Testis (tissue), 3 donors: ENCODE results near the gene SEC31A. TPM values are rescaled to one million over a fixed set of nuclear protein-coding genes. Genes with fewer than 3 reads are reported as not detected.

Source experiments
- DNase-seq: peaks from one replicate; pipeline ENCODE4 v3.0.0-alpha.2; 2019
- H3K27ac ChIP-seq, 2 donors: fragments of 200-600 bp; sonication (generic); one replicate each; pipeline ENCODE4 v1.5.1; 2019
- H3K27me3 ChIP-seq: fragments of 200-600 bp; sonication (generic); one replicate; pipeline ENCODE4 v1.5.1; 2019
- H3K36me3 ChIP-seq: fragments of 200-600 bp; sonication (generic); one replicate; pipeline ENCODE4 v1.5.1; 2017; ENCODE audit warnings: low read depth; ENCODE audit errors: missing control alignments
- H3K4me1 ChIP-seq: fragments of 200-600 bp; sonication (generic); one replicate; pipeline ENCODE4 v1.5.1; 2019
- H3K4me3 ChIP-seq, 2 donors: fragments of 200-600 bp; sonication (generic); one replicate each; pipeline ENCODE4 v1.5.1; 2017 to 2019
- H3K9me3 ChIP-seq: fragments of 200-600 bp; sonication (generic); one replicate; pipeline ENCODE4 v1.5.1; 2017
- POLR2A ChIP-seq: fragments of 450-650 bp; IDR thresholded peaks from one replicate; pipeline ENCODE4 v1.6.1; 2017; ENCODE audit warnings: antibody characterized with exemption, mild to moderate bottlenecking, moderate library complexity
- WGBS, 2 donors: methylation state at CpG; one replicate each; pipeline ENCODE4 v1.1.5; 2018; 5-methylcytosine and 5-hydroxymethylcytosine counted together
- intact Hi-C: fragments of 100-400 bp; cut with DNase I; formaldehyde crosslinking; loops from one replicate; pipeline ENCODE4 v1.15.1; 2023; ENCODE audit warnings: low total_unique reads
- polyA plus RNA-seq: library from polyadenylated mRNA; stranded (reverse); fragments of 350-450 nt; fragmentation: Illumina TruSeq; extraction: RNeasy Lipid Tissue Mini Kit (QIAGEN cat#74804); gene quantifications from one replicate; pipeline ENCODE4 v1.2.3, GENCODE V29; 2014; ENCODE audit warnings: low read depth, low replicate concordance; ENCODE audit not compliant: insufficient read depth
- total RNA-seq, 2 donors: library from RNA; depleted of rRNA; stranded (reverse); fragments of >200 nt; gene quantifications; one replicate each; pipeline ENCODE4 v1.2.3, GENCODE V29; 2016
- TF ChIP-seq, protein P1 (sequence below), 3 experiments: fragments of 450-650 bp in 2 of 3; fragments of 200-600 bp in 1 of 3; sonication (generic) in 1 of 3; IDR thresholded peaks; one replicate each; pipeline ENCODE4 v1.5.1; 2016 to 2019; ENCODE audit warnings: antibody characterized with exemption in 3 of 3, mild to moderate bottlenecking in 2 of 3, moderate library complexity in 1 of 3

Gene SEC31A
- total and polyA plus RNA-seq, 3 donors from 2014 or later, result 131 to 191 (median 168) TPM

DNA sequence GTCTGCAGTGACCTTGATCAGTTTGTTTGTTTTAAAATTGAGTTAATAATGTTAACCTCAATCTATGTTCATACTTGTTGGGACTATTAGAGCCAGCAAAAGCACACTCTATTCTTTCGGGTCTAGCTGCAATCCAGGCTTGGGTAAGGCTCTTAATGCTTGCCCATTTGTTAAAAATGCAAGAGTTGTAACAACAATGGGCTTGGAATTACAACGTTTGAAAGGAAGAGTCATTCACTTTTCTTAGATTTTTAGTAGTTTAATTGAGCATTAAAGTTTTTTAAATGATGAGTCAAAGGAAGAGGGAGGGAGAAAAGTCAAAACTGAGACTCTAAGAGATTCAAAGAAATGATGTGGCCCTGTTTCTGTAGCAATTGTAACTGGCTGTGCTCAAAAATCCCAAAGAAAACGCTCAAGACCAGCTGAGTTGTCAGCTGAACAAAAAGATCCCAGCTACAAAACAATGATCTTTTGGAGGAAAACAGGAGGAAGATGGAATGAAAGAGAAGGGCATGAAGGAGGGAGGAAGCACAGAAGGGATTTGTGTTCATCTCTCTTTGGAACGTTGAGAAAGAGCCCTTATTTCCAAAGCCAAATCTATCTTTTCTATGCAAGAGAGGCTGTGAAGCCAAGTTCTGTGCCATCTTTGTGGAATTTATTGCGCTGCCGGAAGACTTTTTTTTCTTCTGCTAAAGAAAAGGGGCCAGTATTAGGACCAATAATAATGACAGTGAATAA is 97.9 kb downstream of the SEC31A start:
- Histone ChIP-seq H3K27me3 (no peaks in the 10 kb centered on the region), H3K36me3 (no peaks in the 10 kb centered on the region), H3K27ac (peak overlapping the region in 1 of 2 donors; percentile 15), H3K9me3 (no peaks in the 10 kb centered on the region), H3K4me3 (no peak overlapping the region), H3K4me1 (peaks cover 37% of the 10 kb centered on the region)
- TF ChIP-seq, protein P1, sequence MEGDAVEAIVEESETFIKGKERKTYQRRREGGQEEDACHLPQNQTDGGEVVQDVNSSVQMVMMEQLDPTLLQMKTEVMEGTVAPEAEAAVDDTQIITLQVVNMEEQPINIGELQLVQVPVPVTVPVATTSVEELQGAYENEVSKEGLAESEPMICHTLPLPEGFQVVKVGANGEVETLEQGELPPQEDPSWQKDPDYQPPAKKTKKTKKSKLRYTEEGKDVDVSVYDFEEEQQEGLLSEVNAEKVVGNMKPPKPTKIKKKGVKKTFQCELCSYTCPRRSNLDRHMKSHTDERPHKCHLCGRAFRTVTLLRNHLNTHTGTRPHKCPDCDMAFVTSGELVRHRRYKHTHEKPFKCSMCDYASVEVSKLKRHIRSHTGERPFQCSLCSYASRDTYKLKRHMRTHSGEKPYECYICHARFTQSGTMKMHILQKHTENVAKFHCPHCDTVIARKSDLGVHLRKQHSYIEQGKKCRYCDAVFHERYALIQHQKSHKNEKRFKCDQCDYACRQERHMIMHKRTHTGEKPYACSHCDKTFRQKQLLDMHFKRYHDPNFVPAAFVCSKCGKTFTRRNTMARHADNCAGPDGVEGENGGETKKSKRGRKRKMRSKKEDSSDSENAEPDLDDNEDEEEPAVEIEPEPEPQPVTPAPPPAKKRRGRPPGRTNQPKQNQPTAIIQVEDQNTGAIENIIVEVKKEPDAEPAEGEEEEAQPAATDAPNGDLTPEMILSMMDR (IDR thresholded peaks at IDR 0.05), result no peak
- TF ChIP-seq POLR2A, result no peak
- DNase-seq, result no peak
- intact Hi-C loops, result loop anchor here (10.0 kb wide), 1 partner anchor 418 kb away; the partner anchor contains the start of gene HNRNPD
- 39 to 58% methylated on average over 6 of the region's 6 CpGs for WGBS, 2 donors

DNA sequence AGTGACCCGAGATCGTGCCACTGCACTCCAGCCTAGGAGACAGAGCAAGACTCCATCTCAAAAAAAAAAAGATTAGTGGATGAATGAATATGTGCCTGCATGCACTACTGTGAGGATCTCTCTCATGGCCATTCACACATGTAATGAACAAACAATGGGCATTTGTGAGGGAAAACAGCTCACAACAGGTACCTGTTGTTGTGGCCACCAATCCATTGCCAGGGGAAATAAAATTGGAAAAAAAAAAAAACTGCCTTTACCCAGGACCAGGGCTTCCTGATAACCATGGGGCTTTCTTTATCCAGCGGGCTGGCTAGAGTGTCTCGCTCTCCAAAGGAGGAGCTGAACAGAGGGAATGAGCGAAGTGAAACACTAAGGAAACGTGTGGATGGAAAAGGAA is 99.8 kb downstream of the SEC31A start:
- Histone ChIP-seq H3K27ac (no peak overlapping the region), H3K27me3 (no peaks in the 10 kb centered on the region), H3K4me3 (no peak overlapping the region), H3K9me3 (no peaks in the 10 kb centered on the region), H3K36me3 (no peaks in the 10 kb centered on the region), H3K4me1 (peaks cover 37% of the 10 kb centered on the region)
- TF ChIP-seq, protein P1 (IDR thresholded peaks at IDR 0.05), result no peak
- no peak for TF ChIP-seq POLR2A
- no peak for DNase-seq
- intact Hi-C loops, result loop anchor here (10.0 kb wide), 1 partner anchor 416 kb away; the partner anchor contains the start of gene HNRNPD
- WGBS, 2 donors, result 64 to 68% methylated on average over 6 of the region's 6 CpGs

DNA sequence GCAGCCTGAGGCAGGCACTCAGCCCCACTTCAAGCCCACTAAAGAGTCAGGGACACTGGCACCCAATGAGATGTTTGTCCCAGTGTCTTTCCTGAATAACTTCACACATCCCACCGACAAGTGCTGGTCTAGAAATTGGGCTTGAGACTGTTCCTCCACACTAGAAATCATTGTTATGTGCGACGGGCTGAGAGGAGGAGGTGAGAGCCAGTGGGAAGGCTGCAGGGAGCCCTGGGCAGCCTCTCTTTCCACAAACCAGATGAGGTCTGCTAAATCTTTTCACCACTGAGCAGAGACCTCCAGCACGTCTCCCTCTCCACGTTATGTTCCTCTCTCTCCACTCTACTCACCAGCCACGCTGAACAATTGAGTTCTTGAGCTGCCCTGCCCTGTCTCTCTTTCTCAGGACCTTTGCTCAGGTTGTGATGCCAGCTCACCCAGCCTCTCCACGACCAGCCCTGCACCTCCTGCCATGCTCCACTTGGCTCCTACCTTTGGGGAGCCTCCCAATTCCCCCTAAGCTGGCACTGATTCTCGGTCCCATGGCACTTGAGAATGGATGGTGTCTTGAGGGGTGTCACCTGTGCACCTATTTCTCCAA is 100.8 kb downstream of the SEC31A start:
- Histone ChIP-seq H3K4me3 (no peak overlapping the region), H3K27me3 (no peaks in the 10 kb centered on the region), H3K4me1 (peaks cover 39% of the 10 kb centered on the region), H3K27ac (no peak overlapping the region), H3K36me3 (no peaks in the 10 kb centered on the region), H3K9me3 (no peaks in the 10 kb centered on the region)
- DNase-seq, result no peak
- TF ChIP-seq, protein P1 (IDR thresholded peaks at IDR 0.05), result no peak
- TF ChIP-seq POLR2A, result no peak
- 79 to 80% methylated on average over 8 of the region's 8 CpGs for WGBS, 2 donors
- intact Hi-C loops, result loop anchor here (10.0 kb wide), 1 partner anchor 415 kb away; the partner anchor contains the start of gene HNRNPD

DNA sequence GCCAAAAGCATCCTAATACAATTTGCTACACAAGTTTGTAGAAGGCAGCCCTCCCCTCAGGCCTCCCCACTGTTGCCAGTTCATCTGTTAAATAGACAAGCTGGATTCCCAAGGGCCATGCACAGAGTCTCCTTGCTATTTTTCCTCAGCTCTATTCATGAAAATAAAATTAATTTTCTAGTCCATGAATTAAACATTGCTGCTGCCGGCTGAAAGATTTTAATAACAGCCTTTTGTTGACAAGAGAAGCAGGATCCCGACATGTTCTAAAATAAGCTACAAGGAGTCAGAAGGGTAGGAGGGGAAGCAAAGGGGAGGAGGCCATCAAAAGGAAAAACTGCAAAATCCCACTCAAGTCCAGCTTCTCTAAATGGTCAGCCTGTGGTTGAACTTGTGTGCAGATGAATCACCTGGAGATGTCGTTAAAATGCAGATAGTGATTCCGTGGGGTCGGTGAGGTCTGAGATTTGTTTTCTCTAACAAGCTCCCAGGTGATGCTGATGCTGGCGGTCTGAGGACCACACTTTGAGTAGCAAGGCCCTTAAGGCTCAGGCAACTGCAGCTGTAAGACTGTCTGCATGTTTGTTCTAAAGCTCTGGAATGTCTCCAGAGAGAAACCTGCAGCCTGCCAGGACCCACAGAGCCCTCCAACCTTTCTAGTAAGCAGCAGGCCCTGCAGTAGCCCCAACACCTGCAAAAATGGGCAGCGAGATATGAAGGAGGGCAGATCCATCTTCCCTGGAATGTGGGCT is 101.8 kb downstream of the SEC31A start:
- Histone ChIP-seq H3K4me1 (peaks cover 42% of the 10 kb centered on the region), H3K27ac (no peak overlapping the region), H3K27me3 (no peaks in the 10 kb centered on the region), H3K4me3 (no peak overlapping the region), H3K36me3 (no peaks in the 10 kb centered on the region), H3K9me3 (no peaks in the 10 kb centered on the region)
- TF ChIP-seq, protein P1 (IDR thresholded peaks at IDR 0.05), result no peak
- TF ChIP-seq POLR2A, result no peak
- WGBS, 2 donors, result 36 to 58% methylated on average over 7 of the region's 7 CpGs
- no peak for DNase-seq
- intact Hi-C loops, result no loop called here
